HUES48 (cell line): ENCODE results near the gene PDE4D.

Source experiments
- H3K27ac ChIP-seq: one replicate; pipeline ENCODE4 v1.7.0; 2013; ENCODE audit warnings: low read depth, low read length, inconsistent platforms
- H3K27me3 ChIP-seq: 2 replicates; pipeline ENCODE4 v1.6.1; 2013; ENCODE audit warnings: mild to moderate bottlenecking, low read length; ENCODE audit not compliant: control insufficient read depth, insufficient read depth
- H3K36me3 ChIP-seq: 2 replicates; pipeline ENCODE4 v1.6.1; 2013; ENCODE audit warnings: low read length; ENCODE audit not compliant: control insufficient read depth, insufficient read depth
- H3K4me1 ChIP-seq: 2 replicates; pipeline ENCODE4 v1.6.1; 2013; ENCODE audit warnings: mild to moderate bottlenecking, low read length; ENCODE audit not compliant: control insufficient read depth, insufficient read depth
- H3K4me3 ChIP-seq: 2 replicates; pipeline ENCODE4 v1.5.1; 2013; ENCODE audit warnings: mild to moderate bottlenecking, low read depth, low read length
- H3K9ac ChIP-seq: 2 replicates; pipeline ENCODE4 v1.6.1; 2013; ENCODE audit warnings: mild to moderate bottlenecking, low read depth, low read length, moderate library complexity
- H3K9me3 ChIP-seq: 2 replicates; pipeline ENCODE4 v1.6.1; 2013; ENCODE audit warnings: low read length; ENCODE audit not compliant: control insufficient read depth, insufficient read depth

PDE4D gene

DNA sequence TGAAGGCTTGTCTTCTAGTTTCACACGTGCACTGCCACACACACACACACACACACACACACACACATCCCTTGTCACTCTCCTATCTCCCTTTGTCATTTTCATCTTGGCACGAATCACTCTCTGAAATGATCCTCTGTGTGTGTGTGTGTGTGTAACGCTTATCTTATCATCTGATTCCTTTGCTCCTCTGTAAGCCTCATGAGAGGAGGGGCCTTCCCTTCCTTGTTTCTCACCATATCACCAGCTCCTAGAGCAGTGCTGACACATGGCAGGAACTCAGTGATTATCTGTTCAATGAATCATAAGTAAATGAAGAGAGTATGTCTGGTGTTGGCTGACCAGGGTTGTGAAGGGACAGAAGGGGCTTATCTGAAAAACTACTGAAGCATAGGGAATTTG, 53.3 kb downstream of the PDE4D start:
- H3K27ac ChIP-seq = no peak overlapping the region
- no peak overlapping the region for H3K9ac ChIP-seq
- H3K36me3 ChIP-seq = no peaks in the 10 kb centered on the region
- H3K9me3 ChIP-seq = no peaks in the 10 kb centered on the region
- no peak overlapping the region for H3K4me3 ChIP-seq
- H3K27me3 ChIP-seq = no peaks in the 10 kb centered on the region
- 0 out of 2 replicates have a peak, but pooled peaks cover 12% of the 10 kb centered on the region for H3K4me1 ChIP-seq

DNA sequence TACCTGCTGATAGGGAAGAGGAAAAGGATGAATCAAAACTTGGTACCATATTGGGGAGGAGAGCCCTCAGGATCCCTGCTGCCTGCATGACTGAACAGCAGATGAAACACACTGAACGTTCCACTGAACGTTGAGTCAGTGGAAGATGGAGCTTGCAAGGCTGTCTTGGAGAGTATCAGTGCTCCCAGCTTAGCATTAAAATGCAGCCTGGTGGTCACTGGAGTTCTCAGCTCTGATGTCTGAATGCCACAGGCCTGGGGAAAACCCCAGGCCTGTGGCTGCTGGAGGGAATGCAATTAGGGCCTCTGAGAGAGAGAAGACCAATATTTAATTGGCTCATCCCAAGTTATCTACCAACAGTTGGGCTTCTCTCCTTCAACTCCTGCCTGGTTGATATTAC, 54.5 kb downstream of the PDE4D start:
- H3K4me1 ChIP-seq = 0 out of 2 replicates have a peak, but pooled peaks cover 12% of the 10 kb centered on the region
- no peaks in the 10 kb centered on the region for H3K36me3 ChIP-seq
- no peaks in the 10 kb centered on the region for H3K9me3 ChIP-seq
- no peak overlapping the region for H3K9ac ChIP-seq
- no peak overlapping the region for H3K4me3 ChIP-seq
- no peaks in the 10 kb centered on the region for H3K27me3 ChIP-seq
- H3K27ac ChIP-seq = no peak overlapping the region

DNA sequence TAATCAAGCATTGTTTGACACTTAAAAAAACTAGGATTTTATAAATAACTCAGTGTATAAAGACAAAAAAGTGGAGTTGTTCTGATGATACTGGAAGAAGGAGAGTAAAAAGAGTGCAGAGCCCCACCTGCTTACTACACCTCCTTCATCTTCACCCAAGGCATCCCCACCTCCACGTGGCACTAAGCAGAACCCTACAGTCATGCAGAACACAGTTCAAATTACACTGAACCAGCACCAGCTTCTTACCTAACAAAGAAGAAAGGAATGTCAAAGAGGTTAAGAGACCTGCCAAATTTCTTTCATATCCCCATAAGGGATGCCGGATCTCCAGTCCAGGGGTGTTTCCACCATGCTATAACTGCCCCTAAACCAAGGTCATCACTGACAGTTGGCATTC, 55.5 kb downstream of the PDE4D start:
- Histone ChIP-seq H3K9me3 (no peaks in the 10 kb centered on the region), H3K9ac (no peak overlapping the region), H3K27me3 (no peaks in the 10 kb centered on the region), H3K4me1 (peaks cover 13% of the 10 kb centered on the region; the same call in 1 of the 2 replicates), H3K27ac (no peak overlapping the region), H3K36me3 (no peaks in the 10 kb centered on the region), H3K4me3 (no peak overlapping the region)

DNA sequence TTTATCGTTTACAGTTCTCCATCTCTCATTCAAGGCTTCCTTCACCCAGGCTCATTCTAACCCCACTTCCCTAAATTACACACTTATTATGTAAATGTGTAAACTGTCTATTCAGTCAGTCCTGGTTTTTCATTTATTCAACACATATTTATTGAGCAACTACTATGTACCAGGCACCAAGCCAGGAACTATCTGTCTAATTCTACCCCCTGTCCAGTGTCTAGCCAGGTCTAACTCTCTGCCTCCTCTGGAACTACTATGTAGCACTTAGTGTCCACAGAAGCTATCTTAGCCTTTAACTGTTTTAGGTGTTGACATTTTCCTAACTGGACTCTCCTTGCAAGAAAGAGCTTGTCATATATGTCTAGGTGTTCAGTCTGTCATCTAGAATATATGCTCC, 56.5 kb downstream of the PDE4D start:
- H3K9me3 ChIP-seq = no peaks in the 10 kb centered on the region
- H3K9ac ChIP-seq = no peak overlapping the region
- no peaks in the 10 kb centered on the region for H3K36me3 ChIP-seq
- H3K27ac ChIP-seq = no peak overlapping the region
- H3K4me1 ChIP-seq = peaks cover 18% of the 10 kb centered on the region; the same call in 1 of the 2 replicates
- no peak overlapping the region for H3K4me3 ChIP-seq
- H3K27me3 ChIP-seq = no peaks in the 10 kb centered on the region

DNA sequence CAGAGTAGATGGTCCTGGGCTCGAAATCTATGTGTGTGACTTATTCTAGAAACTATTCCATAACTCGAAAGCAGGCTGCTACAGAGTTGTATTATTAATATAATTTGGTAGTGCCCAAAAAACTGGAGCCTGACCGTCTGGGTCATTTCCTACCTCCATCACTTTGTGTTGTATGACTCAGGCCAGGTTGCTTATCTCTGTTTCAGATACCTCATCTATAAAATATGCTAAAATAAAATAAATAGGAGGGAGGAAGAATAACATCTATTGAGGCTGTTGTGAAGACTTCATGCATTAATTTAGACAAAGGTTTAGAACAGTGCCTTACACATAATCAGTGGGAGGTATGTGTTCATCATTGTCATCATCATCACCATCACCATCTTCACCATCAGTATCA, 57.7 kb downstream of the PDE4D start:
- peaks cover 31% of the 10 kb centered on the region; the same call in 1 of the 2 replicates for H3K4me1 ChIP-seq
- no peak overlapping the region for H3K27ac ChIP-seq
- no peaks in the 10 kb centered on the region for H3K9me3 ChIP-seq

DNA sequence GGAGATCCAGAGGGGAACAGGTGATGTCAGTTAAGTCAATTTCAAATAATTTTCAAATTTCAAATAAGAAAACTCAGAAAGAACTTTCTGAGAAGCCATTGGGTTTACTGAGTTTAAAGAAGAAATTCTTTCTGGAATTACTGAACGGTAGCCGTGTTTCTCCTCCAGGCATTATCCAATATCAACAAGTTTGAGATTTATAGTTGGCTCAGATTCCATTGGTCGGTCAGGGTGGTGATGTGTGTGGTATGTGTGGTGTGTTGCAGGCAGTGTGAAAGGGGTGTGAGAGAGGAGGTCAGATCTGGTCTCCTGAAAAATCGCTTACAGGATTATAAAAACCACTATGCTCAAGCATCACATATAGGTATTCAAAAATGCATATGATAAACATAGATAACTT, 60.1 kb downstream of the PDE4D start:
- Histone ChIP-seq H3K9ac (no peak overlapping the region), H3K4me1 (peaks cover 48% of the 10 kb centered on the region; the same call in 1 of the 2 replicates), H3K9me3 (no peaks in the 10 kb centered on the region), H3K36me3 (no peaks in the 10 kb centered on the region), H3K4me3 (no peak overlapping the region), H3K27ac (no peak overlapping the region), H3K27me3 (no peaks in the 10 kb centered on the region)

More for the DNA sequence above, 57.7 kb downstream of the PDE4D start:
- Histone ChIP-seq H3K27me3 (no peaks in the 10 kb centered on the region), H3K4me3 (no peak overlapping the region), H3K36me3 (no peaks in the 10 kb centered on the region), H3K9ac (no peak overlapping the region)

DNA sequence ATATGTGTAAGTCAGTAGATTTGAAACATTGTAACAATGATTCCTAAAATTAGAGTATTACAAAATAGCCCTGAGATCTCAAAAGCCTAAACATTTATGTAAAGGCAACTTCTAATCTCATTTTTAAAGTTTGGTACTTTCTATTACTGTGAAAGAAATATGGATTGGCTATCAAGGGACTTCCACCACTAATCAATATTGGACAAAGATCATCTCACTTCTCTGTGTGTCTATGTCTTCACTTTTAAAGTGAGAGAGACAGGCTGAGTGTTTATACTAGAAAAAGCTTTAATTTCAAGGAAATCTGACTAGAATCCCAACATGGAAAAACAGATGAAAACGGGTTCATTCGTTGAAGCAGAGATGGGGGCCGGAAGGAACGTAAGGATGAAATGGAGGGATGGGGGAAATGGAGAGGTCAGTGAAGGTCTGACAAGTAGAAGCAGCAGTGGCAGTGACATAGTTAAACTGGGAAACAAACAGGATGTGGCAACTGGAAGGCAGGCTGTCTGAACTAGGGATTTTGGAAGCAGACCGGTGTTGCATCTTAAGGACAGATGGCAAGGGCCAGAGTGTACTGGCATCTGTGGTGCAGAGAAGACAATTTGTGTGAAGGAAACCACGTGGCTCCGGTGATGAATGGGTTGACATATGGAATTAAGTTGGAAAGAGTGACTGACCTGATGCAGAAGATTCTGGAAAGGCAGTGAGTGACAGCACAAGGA, 60.8 kb downstream of the PDE4D start:
- Histone ChIP-seq H3K4me3 (no peak overlapping the region), H3K9ac (no peak overlapping the region), H3K27me3 (no peaks in the 10 kb centered on the region), H3K9me3 (no peaks in the 10 kb centered on the region), H3K36me3 (no peaks in the 10 kb centered on the region), H3K4me1 (peaks cover 44% of the 10 kb centered on the region; the same call in 1 of the 2 replicates), H3K27ac (no peak overlapping the region)

DNA sequence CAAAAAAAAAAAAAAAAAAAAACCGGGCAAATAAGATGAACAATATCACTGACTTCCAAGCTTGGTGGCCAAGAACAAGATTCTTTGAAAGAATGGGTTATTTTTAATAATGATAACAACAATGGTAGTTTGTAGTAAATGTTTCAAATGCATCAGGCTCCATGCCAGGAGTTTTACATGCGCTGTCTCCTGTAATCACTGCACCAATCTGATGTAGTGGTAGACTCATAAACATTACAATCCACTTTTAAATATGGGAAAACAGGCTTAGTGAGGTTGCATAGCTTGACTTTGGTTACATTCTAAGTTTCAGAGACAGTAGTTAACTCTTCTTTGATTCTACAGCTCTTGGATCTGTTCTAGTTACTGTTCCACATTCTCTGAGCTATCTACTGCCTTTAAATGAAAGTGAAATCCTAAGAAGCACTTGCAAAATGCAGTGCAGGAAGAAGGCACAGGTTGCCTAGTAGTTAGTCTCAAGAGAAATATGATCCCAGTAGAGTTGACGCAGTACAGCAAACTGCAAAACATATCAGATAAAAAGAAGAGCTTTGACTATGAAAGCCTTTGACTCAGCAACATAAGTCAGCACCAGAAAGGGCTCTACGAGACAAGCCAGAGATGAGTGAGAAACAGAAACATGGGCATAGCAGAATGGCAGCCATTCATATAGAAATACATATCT, 62.1 kb downstream of the PDE4D start:
- no peak overlapping the region for H3K9ac ChIP-seq
- H3K4me1 ChIP-seq = peaks cover 44% of the 10 kb centered on the region; the same call in 1 of the 2 replicates
- H3K9me3 ChIP-seq = no peaks in the 10 kb centered on the region
- no peaks in the 10 kb centered on the region for H3K36me3 ChIP-seq
- no peaks in the 10 kb centered on the region for H3K27me3 ChIP-seq
- no peak overlapping the region for H3K4me3 ChIP-seq
- H3K27ac ChIP-seq = no peak overlapping the region

DNA sequence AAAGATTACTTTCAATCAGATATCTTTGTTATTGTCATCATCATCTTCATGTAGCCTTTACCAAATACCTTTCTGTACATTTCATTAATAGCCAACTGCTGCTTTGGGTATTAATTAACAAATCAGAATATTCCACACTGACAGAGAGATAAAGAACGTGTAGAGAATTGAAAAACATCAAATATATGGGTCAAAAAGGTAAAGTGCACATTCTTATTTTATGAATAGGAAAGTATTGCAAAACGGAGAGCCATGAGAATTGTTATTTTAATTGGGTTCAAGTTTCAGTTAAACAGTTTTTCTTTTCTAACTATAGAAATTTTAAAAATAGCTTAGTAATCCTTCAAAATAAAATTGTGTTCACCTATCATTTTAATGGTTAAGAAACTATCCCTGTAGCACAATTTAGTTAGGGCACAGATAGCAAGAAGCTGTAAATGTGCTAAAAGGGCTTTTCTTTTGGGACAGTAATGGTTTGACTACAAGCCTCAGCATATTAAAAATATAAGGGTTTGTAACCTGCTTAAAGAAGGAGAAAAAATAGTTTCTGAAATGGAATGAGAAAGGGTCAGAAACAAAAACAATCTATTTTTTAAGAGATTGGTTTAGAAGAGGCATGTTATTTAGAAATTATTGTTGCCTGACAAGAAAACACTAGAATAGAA, 62.9 kb downstream of the PDE4D start:
- Histone ChIP-seq H3K9me3 (no peaks in the 10 kb centered on the region), H3K27me3 (no peaks in the 10 kb centered on the region), H3K9ac (no peak overlapping the region), H3K4me1 (peaks cover 44% of the 10 kb centered on the region; the same call in 1 of the 2 replicates), H3K4me3 (no peak overlapping the region), H3K27ac (no peak overlapping the region), H3K36me3 (no peaks in the 10 kb centered on the region)

DNA sequence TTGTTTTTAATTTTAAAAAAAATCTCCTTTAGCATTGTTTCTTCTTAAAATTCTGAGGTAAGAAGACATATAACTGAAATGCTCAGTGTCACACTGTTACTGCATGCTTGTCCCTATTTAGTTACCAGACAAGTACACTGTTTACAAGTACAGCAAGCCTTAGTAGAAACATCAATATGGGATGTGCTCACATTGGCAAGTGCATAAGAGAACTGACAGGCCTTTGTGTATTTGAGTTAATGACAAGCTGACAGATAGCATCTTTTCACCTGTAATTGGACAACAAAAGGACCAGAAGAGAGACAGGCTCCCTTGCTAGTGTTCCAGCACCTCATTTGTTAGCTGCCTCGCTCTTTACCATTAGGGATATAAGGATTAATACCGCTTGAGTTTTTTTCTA, 63.6 kb downstream of the PDE4D start:
- Histone ChIP-seq H3K4me1 (peaks cover 44% of the 10 kb centered on the region; the same call in 1 of the 2 replicates), H3K9ac (no peak overlapping the region), H3K4me3 (no peak overlapping the region)

DNA sequence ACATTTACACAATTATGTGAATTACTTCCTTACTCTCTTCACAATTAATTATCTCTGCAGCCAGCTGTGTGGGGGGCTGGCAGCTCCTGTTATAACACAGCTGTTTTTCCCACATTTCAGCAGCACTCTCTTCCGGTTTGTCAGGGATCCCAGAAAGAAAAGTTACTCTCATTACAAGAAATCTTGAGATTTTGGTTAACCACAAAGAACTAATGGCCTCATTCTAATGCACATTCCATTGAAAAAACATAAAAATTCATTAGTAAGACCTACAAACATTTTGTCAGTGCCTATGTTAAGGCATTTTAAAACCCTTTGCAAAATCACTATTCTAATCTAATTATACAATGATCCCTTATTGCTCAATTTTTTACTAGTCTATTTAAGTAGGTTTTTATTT, 64.1 kb downstream of the PDE4D start:
- Histone ChIP-seq H3K36me3 (no peaks in the 10 kb centered on the region), H3K4me1 (peaks cover 44% of the 10 kb centered on the region; the same call in 1 of the 2 replicates), H3K4me3 (no peak overlapping the region), H3K9ac (no peak overlapping the region), H3K27ac (no peak overlapping the region), H3K9me3 (no peaks in the 10 kb centered on the region), H3K27me3 (no peaks in the 10 kb centered on the region)

More for the DNA sequence above, 63.6 kb downstream of the PDE4D start:
- Histone ChIP-seq H3K27me3 (no peaks in the 10 kb centered on the region), H3K27ac (no peak overlapping the region), H3K9me3 (no peaks in the 10 kb centered on the region), H3K36me3 (no peaks in the 10 kb centered on the region)
